Measurements from ENCODE around the gene C11orf68. TPM values are rescaled to one million over a fixed set of nuclear protein-coding genes. Genes with fewer than 3 reads are reported as not detected.
"Not testable (repeated sequence)": the region's sequence is repeated elsewhere in the genome, so short reads cannot be mapped to it uniquely, and the experiment has no call there.

The C11orf68 gene
- total and polyA plus RNA-seq, 5 donors from 2014 or later = 21.6 to 90.7 (median 83.3) TPM

DNA sequence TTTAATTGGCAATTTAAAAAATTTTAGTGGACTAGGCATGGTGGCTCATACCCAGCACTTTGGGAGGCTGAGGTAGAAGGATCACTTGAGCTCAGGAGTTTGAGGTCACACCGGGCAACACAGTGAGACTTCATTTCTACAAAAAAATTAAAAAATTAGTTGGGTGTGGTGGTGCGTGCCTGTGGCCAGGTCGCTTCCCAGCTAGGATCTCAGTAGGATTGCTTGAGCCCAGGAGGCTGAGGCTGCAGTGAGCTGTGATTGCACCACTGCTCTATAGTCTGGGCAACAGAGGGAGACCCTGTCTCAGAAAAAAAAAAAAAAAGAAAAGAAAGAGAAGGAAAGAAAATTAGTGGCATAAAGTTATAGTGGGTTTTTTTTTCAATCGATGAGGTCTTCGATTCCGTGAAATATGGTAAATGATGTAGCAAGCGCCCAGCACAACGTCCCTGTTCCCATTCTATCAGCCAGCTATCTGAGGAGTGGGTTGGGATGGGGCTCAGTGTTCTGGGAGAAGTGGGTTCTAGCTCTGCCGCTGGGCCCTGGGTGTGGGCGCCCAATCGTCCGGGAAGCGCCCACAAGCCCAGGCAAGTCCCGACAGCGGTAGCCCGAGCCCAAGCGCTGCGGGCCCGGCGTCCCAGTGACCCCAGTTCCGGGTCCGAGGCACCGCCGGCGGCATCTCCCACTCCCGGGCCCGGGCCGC is 20.1 kb downstream of the C11orf68 start:
- Histone ChIP-seq H3K27me3 (ENCODE audit: control insufficient read depth, insufficient read depth, low read length) (peaks cover 3% of the 10 kb centered on the region), H3K27ac (ENCODE audit: insufficient read depth, low read length, poor library complexity, severe bottlenecking) (no peak overlapping the region), H3K4me3 (ENCODE audit: low read depth, low read length) (no peak overlapping the region), H3K4me1 (ENCODE audit: control insufficient read depth, insufficient read depth, low read length, poor library complexity, severe bottlenecking) (peaks cover 29% of the 10 kb centered on the region), H3K9me3 (ENCODE audit: control insufficient read depth in 2 of 2, low read length in 2 of 2) (no peaks in the 10 kb centered on the region), H3K36me3 (ENCODE audit: control insufficient read depth, insufficient read depth, low read length) (no peaks in the 10 kb centered on the region)
- H3K36me3 Mint-ChIP-seq = no peaks in the 10 kb centered on the region
- H3K4me1 Mint-ChIP-seq = peaks cover 0 to 26% (median 10%) of the 10 kb centered on the region in 4 donors
- H3K9me3 Mint-ChIP-seq = peaks cover 0 to 2% (median 0%) of the 10 kb centered on the region in 7 donors
- DNase-seq (no peak), ATAC-seq (ENCODE audit: low read depth in 2 of 2) (no peak)
- no peak overlapping the region for H3K27ac Mint-ChIP-seq
- peak overlapping the region; percentile 67 to 93 (median 73) for H3K4me3 Mint-ChIP-seq
- peaks cover 26% of the 10 kb centered on the region for H3K27me3 Mint-ChIP-seq

DNA sequence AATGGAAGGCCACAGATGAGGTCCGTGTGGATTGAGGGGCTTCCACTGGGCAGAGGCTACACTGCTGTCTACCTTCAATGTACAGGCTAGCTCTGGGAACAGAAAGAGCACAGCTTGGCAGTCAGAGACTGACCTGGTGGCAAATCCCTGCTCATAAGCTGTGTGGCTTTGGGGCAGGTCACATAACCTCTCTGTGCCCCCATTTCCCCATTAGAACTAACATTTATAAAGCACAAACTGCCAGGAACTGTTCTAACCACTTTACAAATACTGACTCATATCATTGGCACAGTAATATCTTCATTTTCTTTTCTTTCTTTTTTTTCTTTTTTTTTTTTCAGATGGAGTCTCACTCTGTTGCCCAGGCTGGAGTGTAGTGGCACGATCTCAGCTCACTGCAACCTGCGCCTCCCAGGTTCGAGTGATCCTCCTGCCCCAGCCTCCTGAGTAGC is 21.8 kb downstream of the C11orf68 start:
- Mint-ChIP-seq H3K4me1 (peaks cover 0 to 42% (median 22%) of the 10 kb centered on the region in 4 donors), H3K27ac (peak overlapping the region in 1 of 3 donors; percentile 48), H3K4me3 (peak overlapping the region in 1 of 4 donors; percentile 73), H3K36me3 (no peaks in the 10 kb centered on the region), H3K27me3 (peaks cover 14% of the 10 kb centered on the region), H3K9me3 (peaks cover 0 to 2% (median 0%) of the 10 kb centered on the region in 7 donors)
- Histone ChIP-seq H3K9me3 (ENCODE audit: control insufficient read depth in 2 of 2, low read length in 2 of 2) (no peaks in the 10 kb centered on the region), H3K27ac (ENCODE audit: insufficient read depth, low read length, poor library complexity, severe bottlenecking) (no peak overlapping the region), H3K4me1 (ENCODE audit: control insufficient read depth, insufficient read depth, low read length, poor library complexity, severe bottlenecking) (peaks cover 46% of the 10 kb centered on the region), H3K4me3 (ENCODE audit: low read depth, low read length) (no peak overlapping the region), H3K27me3 (ENCODE audit: control insufficient read depth, insufficient read depth, low read length) (no peaks in the 10 kb centered on the region), H3K36me3 (ENCODE audit: control insufficient read depth, insufficient read depth, low read length) (no peaks in the 10 kb centered on the region)
- ATAC-seq (ENCODE audit: low read depth in 2 of 2) (no peak), DNase-seq (no peak)

DNA sequence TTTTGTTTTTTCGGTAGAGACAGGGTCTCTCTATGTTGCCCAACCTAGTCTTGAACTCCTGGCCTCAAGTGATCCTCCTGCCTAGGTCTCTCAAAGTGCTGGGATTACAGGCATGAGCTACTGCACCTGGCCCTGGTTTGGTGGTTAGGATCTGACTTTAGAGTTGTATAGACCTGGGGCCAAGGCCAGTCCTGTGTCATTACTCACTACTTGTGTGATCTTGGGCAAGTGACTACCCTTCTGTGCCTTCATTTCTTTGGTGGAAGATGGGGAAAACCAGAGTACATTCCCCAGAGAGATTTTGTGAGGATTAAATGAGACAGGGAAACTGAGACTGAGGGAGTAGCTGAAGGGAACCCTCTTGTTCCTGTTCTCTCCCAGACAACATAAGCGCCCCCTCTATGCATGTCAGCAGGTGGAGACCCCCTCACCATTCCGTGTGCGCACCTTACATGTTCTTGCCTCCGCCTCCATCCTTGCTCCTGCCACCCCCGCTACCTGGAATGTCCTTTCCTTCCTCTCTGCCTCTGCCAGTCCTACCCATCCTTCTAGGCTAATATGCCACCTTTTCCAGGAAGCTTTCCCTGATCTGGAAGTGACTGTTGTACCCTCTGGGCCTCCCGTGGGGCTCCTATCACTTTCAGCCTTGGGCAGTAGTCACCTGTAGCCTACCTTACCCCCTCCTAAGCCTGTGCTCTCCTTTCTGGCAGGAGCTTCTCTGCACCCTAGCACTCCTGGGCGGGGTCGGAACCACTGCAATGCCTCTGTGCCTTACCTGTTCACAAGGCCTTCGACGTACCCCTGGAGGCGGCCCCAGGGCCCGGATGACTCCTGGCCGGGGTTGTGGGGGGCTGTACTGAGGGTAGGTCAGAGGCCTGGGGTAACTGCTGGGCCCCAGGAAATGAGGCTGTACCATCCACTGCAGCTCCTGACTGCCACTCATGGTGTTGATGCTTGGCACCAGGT is 22.5 kb downstream of the C11orf68 start:
- no peaks in the 10 kb centered on the region for H3K36me3 ChIP-seq (ENCODE audit: control insufficient read depth, insufficient read depth, low read length)
- Mint-ChIP-seq H3K27ac (peak overlapping the region in 1 of 3 donors; percentile 9), H3K36me3 (no peaks in the 10 kb centered on the region), H3K9me3 (peaks cover 0 to 2% (median 0%) of the 10 kb centered on the region in 7 donors), H3K4me3 (peak overlapping the region in 3 of 4 donors; percentile 22 to 76 (median 73)), H3K4me1 (peaks cover 0 to 46% (median 24%) of the 10 kb centered on the region in 4 donors), H3K27me3 (peaks cover 11% of the 10 kb centered on the region)
- H3K9me3 ChIP-seq (ENCODE audit: control insufficient read depth in 2 of 2, low read length in 2 of 2) = no peaks in the 10 kb centered on the region
- no peak overlapping the region for H3K4me3 ChIP-seq (ENCODE audit: low read depth, low read length)
- no peak for ATAC-seq (ENCODE audit: low read depth in 2 of 2)
- peaks cover 54% of the 10 kb centered on the region for H3K4me1 ChIP-seq (ENCODE audit: control insufficient read depth, insufficient read depth, low read length, poor library complexity, severe bottlenecking)
- no peaks in the 10 kb centered on the region for H3K27me3 ChIP-seq (ENCODE audit: control insufficient read depth, insufficient read depth, low read length)
- H3K27ac ChIP-seq (ENCODE audit: insufficient read depth, low read length, poor library complexity, severe bottlenecking) = no peak overlapping the region
- DNase-seq = no peak

DNA sequence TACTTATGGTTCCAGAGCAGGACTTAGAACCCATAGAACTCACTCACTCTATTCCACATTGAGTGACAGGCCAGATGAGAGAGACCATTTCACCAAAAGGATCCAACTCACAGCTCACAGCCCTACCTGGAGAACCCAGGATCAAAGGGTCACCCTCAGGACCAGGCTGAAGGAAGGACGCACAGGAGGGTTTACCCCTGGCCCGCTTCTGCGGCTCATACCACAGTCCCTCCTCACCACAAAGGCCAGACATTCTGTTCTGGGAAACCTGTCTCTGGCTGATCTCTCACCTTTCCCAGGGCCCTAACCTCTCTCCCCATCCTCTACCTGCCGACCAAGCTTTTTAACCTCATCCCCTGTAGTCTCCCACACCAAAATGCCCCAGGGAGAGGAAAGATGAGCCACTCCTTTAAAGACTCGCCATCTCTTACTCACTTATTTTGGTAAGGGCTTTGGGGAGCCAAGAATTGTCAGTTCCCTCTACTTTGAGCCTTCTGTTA is 23.3 kb downstream of the C11orf68 start:
- Histone ChIP-seq H3K36me3 (ENCODE audit: control insufficient read depth, insufficient read depth, low read length) (no peaks in the 10 kb centered on the region), H3K4me3 (ENCODE audit: low read depth, low read length) (no peak overlapping the region), H3K4me1 (ENCODE audit: control insufficient read depth, insufficient read depth, low read length, poor library complexity, severe bottlenecking) (peaks cover 57% of the 10 kb centered on the region), H3K27me3 (ENCODE audit: control insufficient read depth, insufficient read depth, low read length) (no peaks in the 10 kb centered on the region), H3K9me3 (ENCODE audit: control insufficient read depth in 2 of 2, low read length in 2 of 2) (no peaks in the 10 kb centered on the region), H3K27ac (ENCODE audit: insufficient read depth, low read length, poor library complexity, severe bottlenecking) (no peak overlapping the region)
- ATAC-seq (ENCODE audit: low read depth in 2 of 2) (no peak), DNase-seq (no peak)
- H3K36me3 Mint-ChIP-seq = no peaks in the 10 kb centered on the region
- peak overlapping the region in 3 of 4 donors; percentile 24 to 62 (median 58) for H3K4me3 Mint-ChIP-seq
- peaks cover 0 to 2% (median 0%) of the 10 kb centered on the region in 7 donors for H3K9me3 Mint-ChIP-seq
- peak overlapping the region in 1 of 3 donors; percentile 9 for H3K27ac Mint-ChIP-seq
- H3K27me3 Mint-ChIP-seq = peaks cover 8% of the 10 kb centered on the region
- H3K4me1 Mint-ChIP-seq = peaks cover 0 to 41% (median 21%) of the 10 kb centered on the region in 4 donors

DNA sequence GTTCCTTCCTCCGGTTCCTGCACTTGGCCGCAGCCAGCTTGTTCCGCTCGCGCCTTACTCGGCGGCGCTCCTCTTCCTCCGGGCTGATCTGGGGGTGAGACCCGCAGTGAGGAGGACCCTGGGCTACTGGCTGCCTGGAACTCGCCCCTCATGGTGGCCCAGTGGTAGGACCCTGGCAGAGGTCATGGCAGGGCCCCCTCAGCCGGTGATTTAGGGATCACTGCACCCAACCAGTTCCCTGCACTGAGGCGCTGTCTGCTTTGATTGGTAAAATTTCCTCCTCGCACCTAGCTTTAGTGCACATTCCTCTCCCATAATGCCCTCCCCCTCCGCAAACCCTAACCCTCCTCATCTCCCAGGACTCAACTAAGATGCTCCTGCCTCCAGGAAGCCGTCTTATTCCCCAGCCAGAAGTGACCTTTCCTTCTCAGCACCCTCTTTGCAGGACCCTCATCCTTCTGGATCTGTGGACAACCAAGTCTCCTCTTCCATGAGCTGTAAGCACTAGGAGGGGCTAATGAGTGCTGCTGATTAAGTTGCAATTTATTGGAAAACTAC is 24.7 kb downstream of the C11orf68 start:
- Mint-ChIP-seq H3K27ac (peak overlapping the region; percentile 74 to 92 (median 90)), H3K4me1 (peaks cover 13 to 51% (median 31%) of the 10 kb centered on the region in 4 donors), H3K9me3 (peaks cover 0 to 2% (median 0%) of the 10 kb centered on the region in 7 donors), H3K4me3 (peak overlapping the region; percentile 82 to 96 (median 90)), H3K36me3 (no peaks in the 10 kb centered on the region), H3K27me3 (peaks cover 11% of the 10 kb centered on the region)
- no peaks in the 10 kb centered on the region for H3K36me3 ChIP-seq (ENCODE audit: control insufficient read depth, insufficient read depth, low read length)
- ATAC-seq (ENCODE audit: low read depth in 2 of 2) (no peak), DNase-seq (peak in 1 of 3 donors; percentile 66)
- H3K27ac ChIP-seq (ENCODE audit: insufficient read depth, low read length, poor library complexity, severe bottlenecking) = peak overlapping the region; percentile 97
- H3K4me3 ChIP-seq (ENCODE audit: low read depth, low read length) = peak overlapping the region; percentile 57
- H3K27me3 ChIP-seq (ENCODE audit: control insufficient read depth, insufficient read depth, low read length) = no peaks in the 10 kb centered on the region
- H3K9me3 ChIP-seq (ENCODE audit: control insufficient read depth in 2 of 2, low read length in 2 of 2) = no peaks in the 10 kb centered on the region
- H3K4me1 ChIP-seq (ENCODE audit: control insufficient read depth, insufficient read depth, low read length, poor library complexity, severe bottlenecking) = peaks cover 56% of the 10 kb centered on the region

DNA sequence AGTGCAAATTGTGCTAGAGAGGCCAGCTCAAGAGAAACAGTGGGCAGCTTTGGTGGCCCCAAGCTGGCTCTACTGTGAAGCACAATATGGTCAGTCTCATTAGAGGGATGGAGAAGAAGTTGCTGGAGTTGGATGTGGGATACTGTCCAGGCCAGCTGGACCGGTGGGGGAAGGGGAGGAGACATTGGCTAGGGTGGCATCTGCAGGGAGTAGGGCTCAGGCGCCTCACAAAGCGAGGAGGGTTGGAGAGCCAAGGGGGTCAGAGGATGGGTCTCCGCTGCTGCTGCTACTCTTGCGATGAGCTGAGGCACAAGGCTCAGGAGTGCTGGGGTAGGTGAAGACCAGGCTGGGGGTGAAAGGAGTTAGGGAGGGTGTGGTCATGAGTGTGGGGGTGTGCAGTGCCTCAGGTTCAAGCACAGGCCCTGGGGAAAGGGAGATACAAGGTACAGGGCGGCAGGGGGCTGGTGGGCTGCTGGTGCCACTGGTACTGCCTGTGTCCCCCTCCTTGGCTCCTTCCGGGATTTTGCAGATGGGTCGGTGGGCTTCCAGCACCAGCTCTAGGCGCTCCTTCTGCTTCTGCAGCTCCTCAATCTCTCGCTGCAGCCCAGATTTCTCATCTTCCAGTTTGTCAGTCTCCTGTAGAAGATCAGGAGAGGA is 26.1 kb downstream of the C11orf68 start:
- ATAC-seq (ENCODE audit: low read depth in 2 of 2) = no peak
- Histone ChIP-seq H3K4me3 (ENCODE audit: low read depth, low read length) (peak overlapping the region; percentile 19), H3K27ac (ENCODE audit: insufficient read depth, low read length, poor library complexity, severe bottlenecking) (peak overlapping the region; percentile 97), H3K9me3 (ENCODE audit: control insufficient read depth in 2 of 2, low read length in 2 of 2) (no peaks in the 10 kb centered on the region), H3K4me1 (ENCODE audit: control insufficient read depth, insufficient read depth, low read length, poor library complexity, severe bottlenecking) (peaks cover 61% of the 10 kb centered on the region), H3K27me3 (ENCODE audit: control insufficient read depth, insufficient read depth, low read length) (no peaks in the 10 kb centered on the region), H3K36me3 (ENCODE audit: control insufficient read depth, insufficient read depth, low read length) (no peaks in the 10 kb centered on the region)
- H3K4me1 Mint-ChIP-seq = peaks cover 13 to 59% (median 40%) of the 10 kb centered on the region in 4 donors
- H3K9me3 Mint-ChIP-seq = no peaks in the 10 kb centered on the region
- H3K36me3 Mint-ChIP-seq = no peaks in the 10 kb centered on the region
- H3K27ac Mint-ChIP-seq = peak overlapping the region; percentile 52 to 93 (median 90)
- peaks cover 11% of the 10 kb centered on the region for H3K27me3 Mint-ChIP-seq
- H3K4me3 Mint-ChIP-seq = peak overlapping the region; percentile 82 to 96 (median 90)
- DNase-seq = no peak

DNA sequence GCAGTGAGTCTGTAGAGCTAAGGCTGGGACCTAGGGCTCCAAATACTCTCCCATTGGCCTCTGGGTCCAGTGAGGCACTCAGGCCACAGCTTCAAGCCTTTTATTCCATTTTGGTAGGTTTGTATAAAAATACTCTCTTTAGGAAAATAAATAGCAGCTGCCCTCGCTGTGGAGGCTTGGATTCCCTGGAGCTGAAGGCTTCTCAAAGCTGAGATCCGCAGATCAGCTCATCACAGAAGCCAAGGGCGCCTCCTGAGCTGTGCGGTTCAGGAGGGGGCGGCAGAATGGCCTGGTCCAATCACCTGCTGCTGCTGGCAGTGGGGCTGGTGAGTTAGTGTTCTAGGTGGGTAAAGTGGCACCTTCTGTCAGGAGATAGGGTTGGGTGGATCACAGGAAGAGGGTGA is 26.7 kb downstream of the C11orf68 start:
- not testable (repeated sequence) for H3K9me3 Mint-ChIP-seq; H3K36me3 Mint-ChIP-seq; DNase-seq; H3K9me3 ChIP-seq (ENCODE audit: control insufficient read depth in 2 of 2, low read length in 2 of 2); ATAC-seq (ENCODE audit: low read depth in 2 of 2); H3K36me3 ChIP-seq (ENCODE audit: control insufficient read depth, insufficient read depth, low read length); H3K27me3 ChIP-seq (ENCODE audit: control insufficient read depth, insufficient read depth, low read length); H3K27me3 Mint-ChIP-seq
- Mint-ChIP-seq H3K27ac (peak overlapping the region; percentile 6 to 93 (median 90)), H3K4me1 (peaks cover 13 to 62% (median 43%) of the 10 kb centered on the region in 4 donors), H3K4me3 (peak overlapping the region; percentile 82 to 96 (median 90))
- Histone ChIP-seq H3K4me1 (ENCODE audit: control insufficient read depth, insufficient read depth, low read length, poor library complexity, severe bottlenecking) (peaks cover 64% of the 10 kb centered on the region), H3K27ac (ENCODE audit: insufficient read depth, low read length, poor library complexity, severe bottlenecking) (peak overlapping the region; percentile 97), H3K4me3 (ENCODE audit: low read depth, low read length) (peak overlapping the region; percentile 42)

Measured in CD4-positive, CD25-positive, alpha-beta regulatory T cell (primary cell).